AG09319 (cell line): ENCODE data around the gene MRC2.

ENCODE experiments used
- DNase-seq: peaks from one replicate; pipeline ENCODE4 v3.0.0-alpha.2; 2010; ENCODE audit warnings: low read depth; ENCODE audit errors: extremely low read depth
- CTCF ChIP-seq: IDR thresholded peaks from 2 replicates; pipeline ENCODE4 v1.5.1; 2011; ENCODE audit warnings: low read depth, mild to moderate bottlenecking, inconsistent platforms, low read length, moderate library complexity

Gene MRC2

DNA sequence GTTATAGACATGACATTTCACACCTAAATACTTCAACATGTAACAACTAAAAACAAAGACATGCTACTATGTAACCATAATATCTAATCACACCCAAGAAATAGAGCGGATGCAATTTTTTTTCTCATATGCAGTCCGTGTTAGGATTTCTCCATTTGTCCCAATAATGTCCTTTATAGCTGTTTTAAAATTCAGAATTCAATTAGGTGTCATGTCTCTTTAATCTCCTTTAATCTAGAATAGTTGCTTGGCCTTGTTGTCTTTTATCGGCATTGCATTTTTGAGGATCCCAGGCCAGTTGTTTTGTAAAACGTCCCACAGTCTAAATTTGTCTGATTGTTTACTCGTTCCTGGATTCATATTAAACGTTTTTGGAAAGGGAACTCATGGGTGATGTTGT lies 14.5 kb downstream of the MRC2 start:
- no peak for TF ChIP-seq CTCF
- no peak for DNase-seq

DNA sequence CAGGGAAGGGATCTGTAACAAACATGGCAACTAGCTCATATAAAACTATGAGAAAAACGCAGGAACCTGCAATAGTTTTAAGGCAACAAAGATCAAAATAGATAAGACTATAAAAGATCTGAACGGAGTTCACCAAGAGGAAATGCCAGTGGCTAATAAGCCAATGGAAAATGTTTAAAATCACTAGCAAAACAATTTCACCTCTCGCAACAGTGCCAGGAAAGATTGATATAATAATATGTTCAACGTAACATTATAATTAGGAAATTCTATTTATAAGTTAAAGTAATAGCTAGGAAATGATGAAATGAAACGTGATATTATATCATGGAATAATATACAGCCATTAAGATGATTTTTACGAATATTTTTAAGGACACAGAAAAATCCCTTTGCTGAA lies 16.0 kb downstream of the MRC2 start:
- no peak for TF ChIP-seq CTCF
- DNase-seq = no peak

DNA sequence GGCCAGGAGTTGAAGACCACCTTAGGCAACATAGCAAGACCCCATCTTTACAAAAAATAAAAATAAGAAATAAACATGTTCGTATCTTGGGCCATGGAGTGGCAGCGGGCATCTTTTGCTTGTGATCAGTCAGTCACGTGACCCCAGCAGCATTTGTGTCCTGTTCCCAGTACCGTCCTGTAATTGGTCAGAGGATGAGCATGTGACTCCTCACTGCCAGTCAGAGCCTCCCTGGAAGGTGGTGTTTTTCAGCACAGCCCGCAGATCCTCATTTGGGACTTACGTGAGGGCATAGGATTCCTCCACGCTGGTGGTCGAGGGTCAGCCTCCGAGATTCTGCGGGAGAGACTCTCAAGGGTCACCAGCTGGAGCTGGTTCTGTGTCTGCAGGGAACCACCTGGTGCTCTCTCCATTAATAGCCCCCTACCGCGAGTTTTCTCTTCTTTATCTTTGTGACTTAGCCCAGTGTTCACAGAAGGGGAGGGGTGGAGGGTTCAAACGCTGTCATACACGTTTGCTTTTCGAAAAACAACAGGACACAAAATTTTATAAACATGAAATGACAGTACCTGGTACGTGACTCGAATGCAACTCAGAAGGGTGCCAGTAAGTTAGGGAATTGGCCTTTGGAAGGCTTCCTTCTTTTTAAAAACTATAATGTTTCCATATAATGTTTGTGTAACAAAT lies 17.2 kb downstream of the MRC2 start:
- DNase-seq = no peak
- no peak for TF ChIP-seq CTCF

GRCh38 chr17:62648251-62648955 lies 20.9 kb downstream of the MRC2 start:
- no peak for TF ChIP-seq CTCF
- no peak for DNase-seq

DNA sequence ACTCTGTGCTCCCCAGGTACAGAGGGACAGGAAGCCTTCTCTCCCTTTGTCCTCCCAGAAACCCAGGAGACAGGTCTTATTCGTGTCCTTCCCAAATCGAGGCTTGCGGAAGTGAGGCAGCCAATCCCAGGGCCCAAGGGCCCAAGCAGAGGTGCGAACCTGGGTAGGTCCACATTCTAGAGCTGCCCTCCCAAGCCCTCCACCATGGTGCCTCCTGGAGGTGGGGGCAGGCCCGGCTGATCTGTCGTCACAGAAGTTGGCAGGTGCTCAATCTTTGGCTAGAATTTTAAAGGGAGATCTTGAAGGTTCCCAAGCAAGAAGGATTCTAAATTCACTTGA lies 21.5 kb downstream of the MRC2 start:
- TF ChIP-seq CTCF = no peak
- DNase-seq = no peak

DNA sequence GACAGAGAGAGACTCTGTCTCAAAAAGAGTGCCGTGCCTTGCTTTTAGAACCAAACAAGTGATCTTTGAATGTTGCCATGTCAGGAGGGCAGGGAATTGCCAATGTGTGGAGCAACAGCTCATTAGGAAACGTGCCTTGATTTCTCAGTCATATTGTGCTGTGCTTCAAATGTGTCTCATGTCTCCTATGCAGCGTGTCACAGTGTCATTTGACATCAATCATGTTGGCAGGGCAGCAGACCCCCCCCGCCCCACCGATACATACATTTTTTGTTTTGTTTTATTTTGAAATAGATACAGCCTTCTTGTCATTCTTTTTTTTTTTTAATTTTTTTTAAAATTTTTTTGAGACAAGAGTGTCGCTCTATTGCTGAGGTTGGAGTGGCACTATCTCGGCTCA lies 22.1 kb downstream of the MRC2 start:
- TF ChIP-seq CTCF = no peak
- DNase-seq = no peak

DNA sequence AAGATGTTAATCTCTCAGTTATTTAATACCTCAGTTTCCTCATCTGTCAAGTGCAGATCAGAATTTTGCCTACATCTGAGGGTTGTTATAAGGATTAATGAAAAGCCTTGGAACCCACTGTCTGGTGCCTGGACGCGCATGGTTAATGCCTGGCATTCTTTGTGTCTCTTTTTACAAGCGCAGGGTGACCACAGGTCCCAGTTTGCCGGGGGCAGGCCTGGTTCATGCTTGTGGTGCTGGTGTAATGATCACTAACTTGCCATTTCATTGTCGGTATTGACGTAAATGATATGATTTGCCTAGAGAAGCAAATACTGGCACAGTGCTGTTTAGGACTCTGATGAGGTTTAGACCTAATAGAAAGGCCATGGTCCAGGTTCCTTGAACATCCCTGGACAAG lies 23.1 kb downstream of the MRC2 start:
- no peak for TF ChIP-seq CTCF
- no peak for DNase-seq
